NCI-H1436 treated with DMSO at 0.1 percent for 48 hours (cell line): Measurements from ENCODE around the gene SH3D19.
A peak's percentile ranks its signal among the peaks of the same experiment; 100 is the strongest.
"Not testable (repeated sequence)": the region's sequence is repeated elsewhere in the genome, so short reads cannot be mapped to it uniquely, and the experiment has no call there.

Experiments used
- DNase-seq: peaks from one replicate; lab custom pipeline; 2025; lab: John Stamatoyannopoulos, UW

SH3D19 gene

GRCh38 chr4:151150821-151151580, 174.4 kb downstream of the SH3D19 start:
- no peak for DNase-seq

- DNase-seq = no peak
Measured at GRCh38 chr4:151148261-151148660, 177.1 kb downstream of the SH3D19 start.

GRCh38 chr4:151147000-151147399, 178.4 kb downstream of the SH3D19 start:
- no peak for DNase-seq

DNA sequence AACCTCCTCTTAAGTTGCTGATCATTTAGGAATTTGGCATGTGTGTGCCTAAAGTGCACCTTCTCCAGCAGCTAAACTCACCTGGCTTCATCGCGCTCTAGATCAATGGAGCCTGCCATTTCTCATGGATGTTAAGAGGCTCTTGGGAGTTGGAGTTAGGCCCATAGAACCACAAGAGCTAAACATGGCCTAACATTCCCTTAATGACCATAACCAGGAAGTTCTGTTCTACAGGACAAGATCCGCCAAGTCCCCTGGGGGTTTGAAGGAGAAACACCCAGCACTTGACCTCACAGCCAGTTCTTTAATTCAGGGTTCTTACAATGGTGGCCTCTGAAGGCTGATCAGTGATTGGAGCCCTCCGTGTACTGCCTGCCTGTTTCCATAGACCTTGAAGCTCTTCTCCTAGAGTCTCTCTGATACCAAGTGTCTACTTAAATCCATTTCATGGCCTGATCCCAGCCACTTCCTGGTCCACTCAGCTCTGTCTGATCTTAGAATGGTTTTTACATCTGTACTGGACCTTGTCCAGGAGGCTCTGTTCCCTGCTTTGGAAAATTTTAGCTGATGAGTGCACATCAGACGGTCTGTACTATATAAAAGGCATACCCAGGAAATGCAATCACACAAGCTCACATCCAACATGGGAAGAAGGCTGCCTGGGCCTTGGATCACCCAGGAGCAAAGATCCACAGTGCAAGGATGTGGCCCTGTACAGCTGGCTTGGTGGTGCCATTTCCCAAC, 180.9 kb downstream of the SH3D19 start:
- DNase-seq = no peak

- no peak for DNase-seq
Measured at GRCh38 chr4:151143811-151144210, 181.6 kb downstream of the SH3D19 start.

DNA sequence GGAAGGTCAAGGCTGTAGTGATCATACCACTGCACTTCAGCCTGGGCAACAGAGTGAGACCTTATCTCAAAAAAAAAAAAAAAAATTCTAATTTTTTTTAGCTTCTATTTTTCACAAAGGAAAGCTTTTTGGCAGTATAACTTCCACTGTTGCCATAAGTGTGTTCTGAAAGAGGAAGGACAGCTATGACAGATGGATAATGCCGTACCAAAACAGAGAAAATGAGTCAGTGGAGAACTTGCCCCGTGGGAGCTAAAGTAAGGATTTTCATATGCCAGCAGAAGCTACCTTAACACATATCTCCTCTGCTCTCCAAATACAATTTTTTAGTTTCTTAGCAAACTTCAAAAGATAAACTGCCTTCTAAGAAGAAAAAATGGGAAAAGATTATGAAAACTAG, 182.2 kb downstream of the SH3D19 start:
- no peak for DNase-seq

DNA sequence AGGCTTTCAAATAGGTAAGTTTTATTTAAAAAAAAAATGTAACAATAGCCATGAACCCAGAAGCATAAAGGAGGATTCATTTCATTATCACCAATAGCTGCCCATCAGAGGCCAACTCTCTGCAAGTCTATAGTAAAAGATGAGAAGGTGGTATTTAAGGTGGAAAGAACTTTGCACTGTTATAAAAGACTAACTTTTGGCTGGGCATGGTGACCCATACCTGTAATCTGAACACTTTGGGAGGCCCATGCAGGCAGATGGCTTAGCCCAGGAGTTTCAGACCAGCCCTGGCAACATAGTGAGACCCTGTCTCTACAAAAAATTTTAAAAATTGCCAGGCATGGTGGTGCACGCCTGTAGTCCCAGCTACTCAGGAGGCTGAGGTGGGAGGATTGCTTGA, 182.6 kb downstream of the SH3D19 start:
- no peak for DNase-seq

DNA sequence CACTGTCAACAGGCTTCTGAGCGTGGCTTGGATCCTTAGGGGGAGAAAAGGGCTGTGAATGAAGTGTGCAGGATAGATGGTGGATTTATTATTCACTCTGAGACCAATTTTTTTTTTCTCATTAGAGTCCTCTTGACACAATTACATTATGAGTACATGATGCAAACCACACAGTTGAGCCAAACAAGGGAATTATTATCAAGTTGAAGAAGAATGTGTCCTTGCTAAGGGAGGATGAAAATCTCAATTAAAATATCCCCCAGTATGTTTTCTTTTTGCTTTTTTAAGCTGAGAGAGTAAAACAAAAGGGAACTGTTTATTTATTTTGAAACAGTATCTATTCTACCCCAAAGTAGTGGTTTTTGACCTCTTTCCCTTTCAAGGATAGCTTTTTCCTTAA, 185.6 kb downstream of the SH3D19 start:
- no peak for DNase-seq

DNA sequence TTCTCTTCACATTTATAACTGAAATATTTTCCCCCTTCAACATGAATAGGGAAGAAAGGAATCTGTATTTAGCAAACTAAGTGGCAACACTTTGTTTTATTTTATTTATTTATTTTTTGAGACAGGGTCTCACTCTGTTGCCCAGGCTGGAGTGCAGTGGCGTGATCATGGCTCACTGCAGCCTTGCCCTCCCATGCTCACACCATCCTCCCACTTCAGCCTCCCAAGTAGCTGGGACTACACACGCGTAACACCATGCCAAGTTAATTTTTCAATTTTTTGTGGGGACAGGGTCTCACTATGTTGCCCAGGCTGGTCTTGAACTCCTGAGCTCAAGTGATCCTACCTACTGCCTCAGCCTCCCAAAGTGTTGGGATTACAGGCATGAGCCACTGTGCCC, 189.4 kb downstream of the SH3D19 start:
- DNase-seq = not testable (repeated sequence)

DNA sequence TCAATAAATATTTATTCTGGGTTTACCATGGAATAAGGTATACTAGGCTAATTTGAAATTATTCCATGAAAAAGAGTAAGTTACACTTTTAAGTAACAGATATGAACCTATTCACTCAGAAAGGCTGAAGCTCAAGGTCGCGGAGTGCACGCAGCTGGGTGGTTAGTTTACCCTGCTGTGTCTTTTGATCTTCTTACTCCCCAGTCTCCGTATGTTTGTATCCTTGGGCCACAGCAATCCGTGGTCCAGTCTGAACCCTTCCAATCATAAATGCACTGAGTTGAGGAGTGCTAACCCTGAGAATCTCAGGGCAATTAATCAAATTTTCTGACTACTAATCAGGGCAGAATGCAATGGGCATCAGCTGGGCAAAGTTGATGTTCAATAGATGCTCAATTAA, 192.1 kb downstream of the SH3D19 start:
- no peak for DNase-seq

GRCh38 chr4:151129796-151130195, 195.6 kb downstream of the SH3D19 start:
- no peak for DNase-seq

DNA sequence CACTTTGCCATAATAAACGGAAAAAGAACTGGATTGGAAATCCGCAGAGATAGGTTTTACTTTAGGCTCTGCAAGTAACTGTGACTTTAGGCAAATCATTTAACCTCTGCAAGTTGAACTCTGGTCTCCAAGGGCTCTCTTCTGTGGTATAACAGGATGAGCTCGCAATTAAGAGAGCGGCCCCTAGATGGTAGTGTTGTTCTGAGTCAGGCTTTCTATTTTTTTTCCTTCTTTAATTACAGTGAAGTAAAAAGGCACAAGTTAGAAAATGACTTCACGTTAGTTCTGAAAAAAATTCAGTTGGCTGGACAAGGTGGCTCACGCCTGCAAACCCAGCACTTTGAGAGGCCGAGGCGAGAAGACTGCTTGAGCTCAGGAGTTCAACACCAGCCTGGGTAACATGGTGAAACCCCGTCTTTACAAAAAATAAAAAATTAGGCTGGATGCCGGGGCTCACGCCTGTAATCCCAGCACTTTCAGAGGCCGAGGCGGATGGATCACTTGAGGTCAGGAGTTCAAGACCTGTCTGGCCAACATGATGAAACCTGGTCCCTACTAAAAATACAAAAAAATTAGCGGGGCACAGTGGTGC, 207.9 kb downstream of the SH3D19 start:
- peak; percentile 10 for DNase-seq

GRCh38 chr4:151114986-151115385, 210.4 kb downstream of the SH3D19 start:
- no peak for DNase-seq

GRCh38 chr4:151114338-151114737, 211.1 kb downstream of the SH3D19 start:
- DNase-seq = no peak

- DNase-seq = no peak
Measured at GRCh38 chr4:151110236-151110635, 215.2 kb downstream of the SH3D19 start.

DNA sequence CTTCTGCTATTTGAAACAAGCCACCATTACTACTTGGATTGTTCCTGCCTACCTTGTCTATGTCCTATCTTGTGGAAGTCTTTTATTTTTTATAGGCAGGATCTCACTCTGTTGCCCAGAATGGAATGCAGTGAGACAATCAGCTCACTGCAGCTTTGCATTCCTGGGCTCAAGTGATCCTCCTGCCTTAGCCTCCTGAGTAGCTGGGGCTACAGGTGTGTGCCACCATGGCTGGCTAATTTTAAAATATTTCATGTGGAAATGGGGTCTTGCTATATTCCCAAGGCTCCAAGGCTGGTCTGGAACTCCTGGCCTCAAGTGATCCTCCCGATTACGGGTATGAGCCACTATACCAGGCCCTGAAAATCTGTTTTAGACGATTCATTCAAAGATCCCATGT, 218.3 kb downstream of the SH3D19 start:
- no peak for DNase-seq

DNA sequence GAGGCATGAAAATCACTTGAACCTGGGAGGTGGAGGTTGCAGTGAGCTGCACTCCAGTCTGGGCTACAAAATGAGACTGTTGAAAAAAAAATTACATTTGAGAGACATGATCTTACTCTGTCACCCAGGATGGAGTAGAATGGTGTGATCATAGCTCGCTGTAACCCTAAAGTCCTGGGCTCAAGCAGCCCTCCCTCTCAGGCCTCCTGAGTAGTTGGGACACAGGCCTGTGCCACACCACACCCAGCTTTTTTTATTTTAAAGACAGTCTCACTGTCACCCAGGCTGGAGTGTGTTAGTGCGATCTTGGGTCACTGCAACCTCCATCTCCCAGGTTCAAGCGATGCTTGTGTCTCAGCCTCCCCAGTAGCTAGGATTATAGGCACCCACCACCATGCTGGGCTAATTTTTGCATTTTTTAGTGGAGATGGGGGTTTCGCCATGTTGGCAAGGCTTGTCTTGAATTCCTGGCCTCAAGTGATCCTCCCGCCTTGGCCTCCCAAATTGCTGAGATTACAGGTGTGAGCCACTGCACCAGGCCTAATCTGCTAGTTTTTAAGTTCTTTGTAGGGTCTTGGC, 219.9 kb downstream of the SH3D19 start:
- DNase-seq = no peak

GRCh38 chr4:151104621-151105020, 220.8 kb downstream of the SH3D19 start:
- no peak for DNase-seq

GRCh38 chr4:151103758-151104157, 221.6 kb downstream of the SH3D19 start:
- no peak for DNase-seq

DNA sequence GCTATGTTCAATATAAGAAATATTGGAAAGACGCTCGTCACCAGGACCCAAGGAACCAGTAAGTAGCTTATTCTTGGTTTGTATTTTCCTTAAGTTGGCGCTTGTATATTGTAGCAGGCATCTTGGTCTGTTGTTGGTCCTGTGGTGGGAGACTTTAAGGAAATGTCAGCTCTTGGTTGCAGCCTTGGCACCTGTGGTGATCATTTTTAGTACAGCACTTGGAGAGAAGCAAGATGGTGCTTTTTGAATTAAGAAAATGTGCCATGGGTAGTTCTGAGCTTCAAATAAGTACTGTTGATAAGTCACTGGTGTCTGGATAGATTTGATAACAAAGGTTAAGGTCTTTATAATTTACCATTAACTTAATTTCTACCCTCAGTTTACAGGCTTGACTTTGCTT, 224.9 kb downstream of the SH3D19 start:
- no peak for DNase-seq

DNA sequence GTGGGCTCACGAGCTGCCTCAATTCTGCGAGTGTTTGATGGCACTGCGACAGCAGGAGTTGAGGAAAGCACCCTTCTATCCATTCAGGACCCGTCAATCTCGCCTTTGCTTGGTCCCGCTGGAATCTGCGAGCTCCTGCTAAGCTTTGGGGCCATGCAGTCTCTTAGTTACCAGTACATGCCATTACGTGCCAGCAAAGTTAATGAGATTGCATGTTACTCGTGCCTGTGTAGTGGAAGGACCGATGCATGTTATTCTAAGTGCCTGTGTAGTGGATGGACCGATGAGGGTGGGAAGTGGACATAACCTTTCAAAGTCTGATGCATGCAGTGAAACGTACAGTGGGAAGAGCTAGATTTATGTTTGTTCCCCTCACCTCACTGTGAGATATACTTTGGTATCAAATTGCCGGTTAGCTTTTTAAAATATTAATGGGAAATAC, 225.4 kb downstream of the SH3D19 start:
- DNase-seq = no peak

DNA sequence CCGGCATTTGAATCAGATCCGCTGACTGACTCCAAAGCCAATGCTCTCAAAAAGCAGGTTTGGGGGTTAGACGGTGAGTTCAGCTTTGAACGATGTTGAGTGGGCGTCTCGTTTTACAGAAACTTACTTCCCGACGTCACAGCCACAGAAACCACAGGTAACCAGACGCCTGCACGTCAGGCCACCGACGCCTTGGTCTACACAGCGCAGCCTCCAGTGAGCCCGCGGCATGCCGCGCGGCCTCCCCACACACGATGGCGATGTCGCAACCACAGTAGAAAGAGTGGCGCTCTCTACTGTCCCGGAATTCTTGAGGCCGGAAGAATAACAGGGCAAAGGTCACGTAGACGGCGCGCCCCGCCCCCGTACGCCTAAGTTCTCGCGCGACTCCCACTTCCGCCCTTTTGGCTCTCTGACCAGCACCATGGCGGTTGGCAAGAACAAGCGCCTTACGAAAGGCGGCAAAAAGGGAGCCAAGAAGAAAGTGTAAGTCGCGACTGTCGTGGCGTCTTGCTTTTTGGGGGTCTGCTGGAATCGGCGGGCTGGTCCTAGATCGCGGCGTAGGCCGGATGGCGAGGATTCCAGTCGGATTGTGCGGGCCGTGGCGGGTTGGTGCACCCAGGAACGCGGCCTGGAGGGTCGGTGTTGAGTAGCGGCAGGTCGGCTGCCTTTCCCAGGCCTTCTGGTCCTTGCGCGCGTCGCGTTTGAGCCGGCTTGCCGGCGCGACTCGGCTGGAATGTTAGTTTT, 226.0 kb downstream of the SH3D19 start, which contains the start of gene RPS3A:
TSS of gene RPS3A (plus strand) at position 400 of the 747 bp plus-strand sequence. CDS start at position 425, 25 bp downstream.
- DNase-seq = peak; percentile 93
